Suprapubic skin (tissue), 3 donors: ENCODE data around the gene ACOX3.

Experiments used
- CTCF ChIP-seq, 2 donors: fragments of 200-600 bp in 1 of 2; fragments of 450-650 bp in 1 of 2; sonication (generic) in 1 of 2; IDR thresholded peaks; one replicate each; pipeline ENCODE4 v1.5.1; 2016 to 2019; ENCODE audit warnings: antibody characterized with exemption in 2 of 2, mild to moderate bottlenecking in 1 of 2, moderate library complexity in 1 of 2
- POLR2AphosphoS5 ChIP-seq, 3 donors: sonication (generic); formaldehyde crosslinking; IDR thresholded peaks; one replicate each; pipeline ENCODE4 v1.6.1; 2017; ENCODE audit warnings: antibody characterized with exemption in 3 of 3

DNA sequence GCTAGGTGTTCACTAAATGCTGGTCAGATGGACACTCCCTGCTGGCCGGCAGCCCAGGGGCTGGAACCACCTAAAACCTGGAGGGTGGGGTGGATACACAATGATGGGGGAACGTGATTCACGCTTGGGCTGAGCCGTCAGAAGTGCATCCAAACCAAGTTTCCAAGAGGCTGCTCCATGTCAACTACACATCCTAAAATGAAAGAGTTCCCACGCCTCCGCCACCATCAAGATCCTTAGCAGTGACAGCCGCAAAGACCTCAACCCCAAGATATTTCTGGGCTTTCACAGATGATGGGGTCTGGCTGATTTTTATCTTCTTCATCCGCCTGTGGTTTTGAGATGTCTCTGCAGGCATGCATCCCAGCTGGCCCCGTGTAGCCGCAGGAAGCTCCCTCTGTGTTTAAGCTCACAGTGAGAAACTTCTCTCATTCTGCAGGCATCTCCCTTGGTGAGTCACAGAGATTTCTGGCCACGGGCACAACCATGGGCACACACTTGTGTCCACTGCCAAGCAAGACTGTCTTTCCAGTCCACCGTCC is 86.5 kb downstream of the ACOX3 start:
- TF ChIP-seq CTCF (IDR thresholded peaks at IDR 0.05) (no peak), POLR2AphosphoS5 (IDR thresholded peaks at IDR 0.05) (no peak)
